HK-2 (cell line): ENCODE results near the gene TPMT.

Experiments used
- DNase-seq: peaks from one replicate; pipeline ENCODE4 v3.0.0-alpha.2; 2018; ENCODE audit not compliant: unreplicated experiment

The TPMT gene

GRCh38 chr6:18117136-18117535 is 37.7 kb downstream of the TPMT start:
- no peak for DNase-seq

DNA sequence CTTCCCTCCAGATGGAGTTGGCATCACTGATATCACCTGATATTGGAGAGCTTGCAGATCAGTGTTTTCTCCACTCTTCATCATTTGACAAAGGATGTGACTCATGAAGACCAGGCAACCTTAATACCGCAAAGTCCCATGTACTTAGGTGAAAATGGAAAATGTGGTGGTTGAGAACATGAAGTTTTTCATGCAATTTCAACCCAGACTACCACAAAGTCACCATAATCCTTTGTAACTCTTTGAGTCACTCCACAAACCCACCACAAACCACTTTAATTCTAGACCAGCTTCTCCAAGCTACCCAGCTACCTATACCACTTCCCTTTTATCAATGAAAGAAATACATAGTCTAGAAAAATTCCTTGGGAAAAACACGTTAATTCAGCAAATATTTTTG is 39.5 kb downstream of the TPMT start:
- no peak for DNase-seq

GRCh38 chr6:18110162-18110561 is 44.7 kb downstream of the TPMT start:
- no peak for DNase-seq

DNA sequence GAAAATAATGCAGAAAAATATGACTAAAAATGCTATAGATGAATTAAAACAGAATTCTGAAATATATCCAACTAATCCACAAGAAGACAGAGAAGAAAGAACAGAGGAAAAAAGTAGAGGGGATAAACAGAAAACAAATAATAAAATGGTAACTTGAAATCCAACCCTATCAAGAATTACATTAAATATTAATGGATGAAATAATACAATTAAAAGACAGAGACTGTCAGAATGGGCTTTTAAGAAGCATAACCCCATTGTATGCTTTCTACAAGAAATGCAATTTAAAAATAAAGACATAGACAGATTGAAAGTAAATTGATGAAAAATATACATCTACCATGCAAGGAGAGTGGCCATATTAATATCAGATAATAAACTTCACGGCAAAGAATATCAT is 47.8 kb downstream of the TPMT start:
- no peak for DNase-seq

- no peak for DNase-seq
These were observed 51.9 kb downstream of the TPMT start for GRCh38 chr6:18102783-18103509.

GRCh38 chr6:18101873-18102272 is 53.0 kb downstream of the TPMT start:
- no peak for DNase-seq

DNA sequence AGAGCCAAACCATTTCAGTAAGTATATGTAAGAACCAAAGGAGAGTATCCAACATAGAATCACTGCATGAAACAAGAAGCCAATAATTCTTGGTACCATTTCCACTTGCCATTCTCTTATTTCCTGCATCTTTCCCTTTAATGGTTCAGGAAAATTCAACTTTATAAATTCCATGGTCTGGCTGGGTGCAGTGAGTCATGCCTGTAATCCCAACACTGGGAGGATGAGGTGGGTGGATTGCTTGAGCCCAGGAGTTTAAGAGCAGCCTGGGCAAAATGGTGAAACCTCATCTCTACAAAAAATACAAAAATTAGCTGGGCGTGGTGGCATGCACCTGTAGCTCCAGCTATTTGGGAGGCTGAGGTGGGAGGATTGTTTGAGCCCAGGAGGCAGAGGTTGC is 53.6 kb downstream of the TPMT start:
- DNase-seq, result no peak

DNA sequence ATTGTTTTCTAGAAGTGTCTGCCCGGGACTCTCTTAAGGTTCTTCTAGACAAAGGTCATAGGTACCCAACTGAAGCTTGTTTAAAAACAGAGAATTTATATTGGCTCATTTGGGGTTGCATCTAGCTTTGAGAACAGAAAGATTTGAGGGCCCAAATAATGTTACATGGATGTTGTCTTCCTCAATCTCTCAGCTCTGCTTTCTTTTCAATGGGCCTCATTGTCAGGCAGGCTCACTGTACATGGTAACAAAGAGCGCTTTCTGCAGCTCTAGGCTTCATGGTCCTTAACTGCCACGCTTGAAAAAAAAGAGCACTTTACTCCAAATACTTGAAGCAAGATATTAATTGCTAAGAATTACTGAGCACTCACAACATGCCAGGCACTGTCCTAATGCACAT is 54.6 kb downstream of the TPMT start:
- DNase-seq, result no peak

DNA sequence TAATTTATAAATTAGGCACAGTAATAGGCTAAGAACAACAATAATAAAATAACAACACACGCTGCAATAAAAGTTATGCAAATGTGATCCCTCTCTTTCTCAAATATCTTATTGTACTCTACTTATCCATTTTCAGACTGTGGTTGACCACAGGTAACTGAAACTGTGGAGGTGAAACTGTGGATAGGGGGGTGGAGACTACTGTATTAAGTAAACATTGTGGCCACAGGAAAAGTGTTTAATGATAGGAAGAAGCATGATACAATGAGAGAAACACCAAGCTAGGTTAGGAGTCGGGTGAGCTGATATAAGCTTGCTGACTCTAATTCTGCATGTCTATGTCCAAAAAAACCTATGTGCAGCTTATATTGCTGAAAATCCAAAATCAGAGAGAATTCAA is 55.4 kb downstream of the TPMT start:
- DNase-seq, result no peak

DNA sequence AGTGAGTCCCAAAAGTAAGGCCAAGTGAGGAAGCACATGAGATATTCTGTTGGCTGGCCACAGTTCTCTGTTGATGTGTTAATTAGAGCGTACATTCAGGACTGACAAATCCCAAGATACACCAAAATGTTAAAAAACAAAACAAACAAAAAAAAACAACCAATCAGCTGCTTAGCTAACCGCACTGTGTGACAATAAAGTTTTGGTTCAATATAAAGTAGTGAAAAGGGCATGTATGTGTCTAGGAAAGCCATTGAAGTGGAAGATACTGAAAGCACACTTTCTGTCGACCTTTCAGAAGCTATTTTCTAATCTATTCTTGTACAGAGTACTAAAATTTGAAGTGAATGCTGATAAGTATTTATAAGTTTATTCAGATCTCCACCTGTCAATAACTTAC is 58.5 kb downstream of the TPMT start:
- DNase-seq, result no peak

GRCh38 chr6:18091382-18091781 is 63.5 kb downstream of the TPMT start:
- DNase-seq, result no peak

GRCh38 chr6:18090349-18090786 is 64.5 kb downstream of the TPMT start:
- no peak for DNase-seq

- DNase-seq, result no peak
These were observed 66.2 kb downstream of the TPMT start for GRCh38 chr6:18088419-18089296.

DNA sequence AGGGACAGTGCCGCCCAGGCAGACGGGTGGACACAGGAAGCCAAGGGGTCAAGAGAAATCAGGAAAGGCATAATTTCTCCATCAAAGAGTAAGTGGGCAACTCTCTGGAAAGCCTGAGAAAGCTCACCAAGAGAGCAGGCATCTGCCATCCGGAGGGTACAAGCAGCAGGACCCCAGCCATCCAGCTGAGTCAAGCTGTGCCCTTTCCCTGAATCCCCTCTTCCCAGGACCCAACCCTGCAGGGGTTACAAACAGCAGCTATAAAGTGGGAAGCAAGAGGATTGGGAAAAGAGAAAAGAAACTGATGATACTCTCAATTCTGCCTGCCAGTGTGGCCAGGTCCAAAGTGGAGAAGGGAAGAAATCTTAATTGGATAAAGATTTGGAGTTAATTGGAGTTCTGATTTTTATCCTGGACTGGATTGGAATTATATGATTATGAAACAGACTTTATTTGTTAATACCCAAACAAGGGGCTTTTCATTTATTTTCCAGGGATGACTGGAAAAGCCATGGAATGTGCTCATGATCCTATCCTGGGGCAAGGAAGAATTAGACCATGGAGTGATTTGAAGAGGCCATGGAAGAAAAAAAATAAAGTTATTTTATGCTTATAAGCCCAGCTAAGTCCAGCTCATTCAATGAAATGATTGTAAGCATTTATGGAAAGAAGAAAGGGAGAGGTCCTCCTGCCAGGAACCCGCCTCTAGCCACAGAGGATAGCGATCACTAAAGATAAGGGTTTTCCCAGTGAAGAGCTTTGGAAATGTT is 67.3 kb downstream of the TPMT start:
- DNase-seq, result no peak

- no peak for DNase-seq
These were observed 73.7 kb downstream of the TPMT start for GRCh38 chr6:18081025-18081668.

DNA sequence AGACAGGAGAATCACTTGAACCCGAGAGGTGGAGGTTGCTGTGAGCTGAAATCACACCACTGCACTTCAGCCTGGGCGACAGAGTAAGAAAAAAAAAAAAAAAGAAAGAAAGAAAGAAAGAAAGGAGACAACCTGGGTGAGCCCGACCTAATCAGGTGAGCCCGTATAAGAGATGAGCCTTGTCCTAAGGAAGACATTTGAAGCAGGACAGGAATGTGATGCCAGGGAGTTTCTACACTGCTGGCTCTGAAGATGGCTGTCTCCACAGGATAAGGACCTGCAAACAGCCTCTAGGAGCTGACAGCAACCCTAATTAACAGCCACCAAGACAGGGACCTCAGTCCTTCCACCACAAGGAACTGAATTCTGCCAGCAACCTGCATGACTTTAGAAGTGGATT is 74.3 kb downstream of the TPMT start:
- no peak for DNase-seq

DNA sequence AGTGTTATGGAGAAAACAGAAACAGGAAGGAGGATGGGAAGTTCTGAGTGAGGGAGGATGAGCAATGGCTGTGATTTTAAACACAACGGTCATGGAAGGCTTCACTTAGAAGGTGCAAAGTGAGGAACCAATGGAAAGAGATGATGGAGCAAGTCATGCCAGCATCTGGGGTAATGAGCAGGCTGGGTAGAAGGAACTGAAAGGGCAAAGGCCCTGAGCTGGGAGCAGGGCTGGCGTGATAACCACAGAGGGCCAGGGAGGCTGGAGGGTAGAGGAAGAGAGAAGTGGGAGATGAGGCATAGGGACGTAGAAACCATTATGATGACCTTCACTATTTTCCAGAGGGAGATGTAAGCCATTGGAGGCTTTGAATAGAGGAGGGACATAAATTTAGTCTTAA is 76.0 kb downstream of the TPMT start:
- DNase-seq, result no peak
